ENCODE data around the gene ARHGEF40. TPM values are rescaled to one million over a fixed set of nuclear protein-coding genes. Genes with fewer than 3 reads are reported as not detected.

Gene ARHGEF40
- total RNA-seq, 1 experiment from 2014 or later = 3.6 TPM

DNA sequence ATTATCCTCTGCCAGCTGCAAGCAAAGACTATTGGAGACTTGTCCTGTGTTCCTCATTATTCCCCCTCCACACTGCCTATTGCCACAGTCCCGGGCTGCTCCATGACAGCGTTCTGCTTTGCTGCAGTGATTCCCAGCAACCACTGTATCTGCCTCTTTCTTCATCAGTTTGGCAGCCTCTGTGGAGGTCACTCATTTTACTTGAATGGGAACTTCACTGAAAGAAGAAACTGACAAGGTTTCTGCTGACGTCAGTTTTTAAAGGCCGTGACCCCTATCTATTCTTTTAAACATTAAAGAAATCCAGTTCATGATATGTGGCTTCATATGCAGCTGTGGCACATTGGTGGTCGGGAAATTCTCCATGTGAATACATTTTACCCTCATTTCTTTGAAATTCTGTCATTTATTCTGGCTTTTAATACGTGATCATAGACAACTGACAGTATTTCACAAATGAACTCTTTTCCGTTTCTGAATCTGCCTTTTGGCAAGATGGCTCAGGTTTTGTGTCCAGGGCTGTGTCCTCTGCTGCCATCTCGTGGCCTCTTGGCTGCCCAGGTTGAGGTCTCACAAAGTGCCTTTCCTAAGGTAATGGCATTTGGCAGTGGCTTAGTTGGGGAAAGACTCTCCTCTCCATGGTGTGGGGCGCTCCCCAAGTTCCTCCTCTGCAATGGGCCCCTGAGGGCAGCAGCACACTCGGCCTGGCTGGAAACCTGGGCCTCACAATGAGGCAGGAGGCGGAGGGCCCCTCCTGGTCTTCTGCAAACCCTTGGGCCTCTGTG, 36.6 kb downstream of the ARHGEF40 start:
- POLR2A ChIA-PET = interaction anchor here (0.7 to 5.2 kb wide), 10 partner anchors 11 to 92 kb away, joined by 3 to 44 read pairs (median 10); partner anchors contain the start of genes ARHGEF40 and RNASE7
- H3K9me3 Mint-ChIP-seq (ENCODE audit: unreplicated experiment) = no peaks in the 10 kb centered on the region

DNA sequence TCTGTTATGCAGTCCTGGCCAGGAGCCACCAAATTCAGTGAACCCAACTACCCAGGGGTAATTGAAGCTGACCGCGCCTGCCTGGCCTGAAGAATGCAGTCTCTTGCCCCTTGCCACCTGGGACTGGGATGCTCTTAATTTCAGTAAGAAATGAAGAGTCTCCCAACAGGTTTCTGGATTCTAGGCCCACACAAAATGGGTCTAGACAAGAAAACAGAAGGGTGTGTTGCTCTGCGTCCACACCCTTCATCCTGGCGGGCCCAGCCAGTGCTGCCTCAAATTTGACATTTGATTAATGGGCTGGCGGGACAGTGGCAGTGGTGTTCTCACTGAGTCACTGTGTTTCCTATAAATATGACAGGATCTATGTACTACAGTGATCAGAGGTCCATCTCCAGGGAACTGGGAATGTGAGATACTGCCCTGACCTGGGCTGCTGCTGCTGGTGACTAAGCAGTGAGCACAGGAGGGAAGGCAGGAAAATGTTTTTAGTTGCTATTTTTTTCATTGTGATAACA, 37.2 kb downstream of the ARHGEF40 start:
- H3K27me3 Mint-ChIP-seq (ENCODE audit: insufficient read depth, unreplicated experiment) = no peaks in the 10 kb centered on the region
- BruUV-seq (replicated peaks) = no TSS peak
- POLR2A ChIA-PET = interaction anchor here (0.7 to 5.2 kb wide), 5 partner anchors 15 to 92 kb away, joined by 3 to 38 read pairs (median 4); partner anchors contain the start of gene ARHGEF40

More for the DNA sequence above, 36.6 kb downstream of the ARHGEF40 start:
- H3K4me3 Mint-ChIP-seq (ENCODE audit: unreplicated experiment) = peak overlapping the region; percentile 17
- H3K4me1 Mint-ChIP-seq (ENCODE audit: insufficient read depth, unreplicated experiment) = peaks cover 48% of the 10 kb centered on the region
- TF ChIP-seq, protein P1, sequence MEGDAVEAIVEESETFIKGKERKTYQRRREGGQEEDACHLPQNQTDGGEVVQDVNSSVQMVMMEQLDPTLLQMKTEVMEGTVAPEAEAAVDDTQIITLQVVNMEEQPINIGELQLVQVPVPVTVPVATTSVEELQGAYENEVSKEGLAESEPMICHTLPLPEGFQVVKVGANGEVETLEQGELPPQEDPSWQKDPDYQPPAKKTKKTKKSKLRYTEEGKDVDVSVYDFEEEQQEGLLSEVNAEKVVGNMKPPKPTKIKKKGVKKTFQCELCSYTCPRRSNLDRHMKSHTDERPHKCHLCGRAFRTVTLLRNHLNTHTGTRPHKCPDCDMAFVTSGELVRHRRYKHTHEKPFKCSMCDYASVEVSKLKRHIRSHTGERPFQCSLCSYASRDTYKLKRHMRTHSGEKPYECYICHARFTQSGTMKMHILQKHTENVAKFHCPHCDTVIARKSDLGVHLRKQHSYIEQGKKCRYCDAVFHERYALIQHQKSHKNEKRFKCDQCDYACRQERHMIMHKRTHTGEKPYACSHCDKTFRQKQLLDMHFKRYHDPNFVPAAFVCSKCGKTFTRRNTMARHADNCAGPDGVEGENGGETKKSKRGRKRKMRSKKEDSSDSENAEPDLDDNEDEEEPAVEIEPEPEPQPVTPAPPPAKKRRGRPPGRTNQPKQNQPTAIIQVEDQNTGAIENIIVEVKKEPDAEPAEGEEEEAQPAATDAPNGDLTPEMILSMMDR (IDR thresholded peaks at IDR 0.05; ENCODE audit: unreplicated experiment) = peak; percentile 78
- peak overlapping the region; percentile 3 for H3K27ac Mint-ChIP-seq (ENCODE audit: low read depth, unreplicated experiment)
- no peaks in the 10 kb centered on the region for H3K27me3 Mint-ChIP-seq (ENCODE audit: insufficient read depth, unreplicated experiment)
- intact Hi-C loops (cut with micrococcal nuclease) = loop anchor here (1.0 to 5.0 kb wide), 2 partner anchors 39 to 249 kb away; no protein-coding TSS in a partner anchor
- no TSS peak for BruUV-seq (replicated peaks)
- CTCF ChIA-PET = interaction anchor here (0.5 to 10.5 kb wide), 16 partner anchors 12 to 115 kb away, joined by 3 to 248 read pairs (median 18); partner anchors contain the start of genes ARHGEF40, RNASE13 and RNASE7
- no peaks in the 10 kb centered on the region for H3K36me3 Mint-ChIP-seq (ENCODE audit: insufficient read depth, unreplicated experiment)
- peak; percentile 86 for DNase-seq (ENCODE audit: unreplicated experiment)

DNA sequence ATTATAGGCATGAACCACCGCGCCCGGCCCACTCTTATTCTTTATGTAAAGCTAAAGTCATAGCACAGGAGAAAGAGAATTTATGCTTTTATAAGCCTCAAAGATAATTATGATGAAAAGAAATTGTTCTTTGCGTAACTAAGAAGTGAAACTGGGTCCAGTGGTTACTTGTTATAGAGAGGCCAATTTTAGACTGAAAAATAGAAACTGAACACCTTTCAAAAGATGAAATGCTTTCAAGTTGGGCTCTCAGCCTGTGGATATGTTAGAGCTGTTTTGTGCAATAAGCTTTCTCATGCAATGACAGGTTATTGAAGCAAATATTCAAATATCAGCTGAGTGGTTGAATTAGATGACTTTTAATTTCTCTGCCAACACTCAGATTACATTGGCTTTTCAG, 38.7 kb downstream of the ARHGEF40 start:
- no peaks in the 10 kb centered on the region for H3K36me3 Mint-ChIP-seq (ENCODE audit: insufficient read depth, unreplicated experiment)
- CTCF ChIA-PET = interaction anchor here (0.6 to 10.5 kb wide), 12 partner anchors 14 to 147 kb away, joined by 3 to 248 read pairs (median 5); partner anchors contain the start of gene ARHGEF40
- H3K27ac Mint-ChIP-seq (ENCODE audit: low read depth, unreplicated experiment) = no peak overlapping the region
- no TSS peak for BruUV-seq (replicated peaks)
- POLR2A ChIA-PET = interaction anchor here (0.7 to 1.3 kb wide), 2 partner anchors 94 to 714 kb away, joined by 3 read pairs; no protein-coding TSS in a partner anchor
- no peaks in the 10 kb centered on the region for H3K27me3 Mint-ChIP-seq (ENCODE audit: insufficient read depth, unreplicated experiment)
- H3K9me3 Mint-ChIP-seq (ENCODE audit: unreplicated experiment) = no peaks in the 10 kb centered on the region
- peaks cover 30% of the 10 kb centered on the region for H3K4me1 Mint-ChIP-seq (ENCODE audit: insufficient read depth, unreplicated experiment)
- intact Hi-C loops (cut with micrococcal nuclease) = loop anchor here (5.0 kb wide), 1 partner anchor 251 kb away; no protein-coding TSS in a partner anchor
- TF ChIP-seq, protein P1 (IDR thresholded peaks at IDR 0.05; ENCODE audit: unreplicated experiment) = no peak
- no peak for DNase-seq (ENCODE audit: unreplicated experiment)
- no peak overlapping the region for H3K4me3 Mint-ChIP-seq (ENCODE audit: unreplicated experiment)

More for the DNA sequence above, 37.2 kb downstream of the ARHGEF40 start:
- no peaks in the 10 kb centered on the region for H3K9me3 Mint-ChIP-seq (ENCODE audit: unreplicated experiment)
- peak overlapping the region; percentile 3 for H3K27ac Mint-ChIP-seq (ENCODE audit: low read depth, unreplicated experiment)
- CTCF ChIA-PET = interaction anchor here (0.6 to 10.5 kb wide), 11 partner anchors 13 to 127 kb away, joined by 3 to 248 read pairs (median 5); partner anchors contain the start of gene ARHGEF40
- TF ChIP-seq, protein P1 (IDR thresholded peaks at IDR 0.05; ENCODE audit: unreplicated experiment) = no peak
- H3K4me1 Mint-ChIP-seq (ENCODE audit: insufficient read depth, unreplicated experiment) = peaks cover 41% of the 10 kb centered on the region
- peak; percentile 36 for DNase-seq (ENCODE audit: unreplicated experiment)
- intact Hi-C loops (cut with micrococcal nuclease) = loop anchor here (1.0 to 5.0 kb wide), 2 partner anchors 40 to 250 kb away; no protein-coding TSS in a partner anchor
- H3K36me3 Mint-ChIP-seq (ENCODE audit: insufficient read depth, unreplicated experiment) = no peaks in the 10 kb centered on the region
- no peak overlapping the region for H3K4me3 Mint-ChIP-seq (ENCODE audit: unreplicated experiment)

Measured in MCF 10A (cell line).